Stimulated activated naive CD4-positive, alpha-beta T cell treated with Interleukin-2 at 50 U/mL for 16 hours (primary cell): Measurements from ENCODE around the gene IL17B.

Source experiments
- DNase-seq: peaks from one replicate; lab custom pipeline; 2025; lab: John Stamatoyannopoulos, UW

Gene IL17B

GRCh38 chr5:149379177-149379761 lies at the start of gene IL17B:
Gene IL17B, minus strand, starts transcription at chr5:149379292. Its CDS starts 67 bp downstream, at chr5:149379225.
- no peak for DNase-seq

GRCh38 chr5:149428032-149428431 lies 48.9 kb upstream of the IL17B start:
- DNase-seq: no peak

- no peak for DNase-seq
These were observed 48.3 kb upstream of the IL17B start for GRCh38 chr5:149427374-149427773.

DNA sequence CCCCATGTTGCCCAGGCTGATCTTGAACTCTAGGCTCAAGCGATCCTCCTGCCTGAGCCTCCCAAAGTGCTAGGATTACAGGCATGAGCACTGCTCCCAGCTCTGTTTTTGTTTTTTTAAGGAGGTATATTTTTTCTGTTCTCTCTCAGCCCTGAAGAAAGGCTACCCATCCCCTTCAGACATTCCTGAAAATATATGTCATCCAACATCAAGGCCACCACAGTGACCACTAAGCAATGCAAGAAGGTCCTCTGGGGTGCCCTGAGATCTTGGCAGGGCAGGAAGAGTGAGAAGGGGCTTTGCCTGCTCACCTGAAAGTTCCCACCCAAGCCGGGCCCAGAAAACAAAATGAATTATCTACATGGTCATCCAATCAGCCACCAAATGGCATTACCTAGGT lies 47.8 kb upstream of the IL17B start:
- DNase-seq: no peak

GRCh38 chr5:149425729-149426128 lies 46.6 kb upstream of the IL17B start:
- no peak for DNase-seq

- no peak for DNase-seq
These were observed 45.6 kb upstream of the IL17B start for GRCh38 chr5:149424371-149425315.

DNA sequence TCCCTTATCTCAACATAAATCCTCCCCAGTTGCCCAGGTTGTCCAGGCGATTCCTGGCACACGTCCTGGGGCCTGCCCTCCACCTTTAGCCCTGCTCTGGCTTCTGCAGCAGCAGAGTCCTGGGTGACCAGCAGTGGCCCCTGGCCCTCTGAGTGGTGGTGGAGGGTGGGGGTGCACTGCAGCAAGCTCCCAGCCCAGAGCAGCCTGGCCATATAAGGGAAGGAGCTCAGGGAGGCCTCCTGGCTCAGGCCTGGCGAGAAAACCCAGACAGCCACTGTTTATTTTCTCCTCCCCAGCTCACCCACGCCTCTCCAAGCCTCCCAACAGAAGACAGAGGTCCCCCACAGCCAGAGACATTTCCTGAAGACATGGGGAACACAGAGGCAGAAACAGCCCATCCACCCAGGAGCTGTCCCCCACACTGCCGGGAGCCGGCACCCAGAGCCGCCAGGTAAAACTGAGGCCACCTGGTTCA lies 44.7 kb upstream of the IL17B start:
- DNase-seq: no peak

DNA sequence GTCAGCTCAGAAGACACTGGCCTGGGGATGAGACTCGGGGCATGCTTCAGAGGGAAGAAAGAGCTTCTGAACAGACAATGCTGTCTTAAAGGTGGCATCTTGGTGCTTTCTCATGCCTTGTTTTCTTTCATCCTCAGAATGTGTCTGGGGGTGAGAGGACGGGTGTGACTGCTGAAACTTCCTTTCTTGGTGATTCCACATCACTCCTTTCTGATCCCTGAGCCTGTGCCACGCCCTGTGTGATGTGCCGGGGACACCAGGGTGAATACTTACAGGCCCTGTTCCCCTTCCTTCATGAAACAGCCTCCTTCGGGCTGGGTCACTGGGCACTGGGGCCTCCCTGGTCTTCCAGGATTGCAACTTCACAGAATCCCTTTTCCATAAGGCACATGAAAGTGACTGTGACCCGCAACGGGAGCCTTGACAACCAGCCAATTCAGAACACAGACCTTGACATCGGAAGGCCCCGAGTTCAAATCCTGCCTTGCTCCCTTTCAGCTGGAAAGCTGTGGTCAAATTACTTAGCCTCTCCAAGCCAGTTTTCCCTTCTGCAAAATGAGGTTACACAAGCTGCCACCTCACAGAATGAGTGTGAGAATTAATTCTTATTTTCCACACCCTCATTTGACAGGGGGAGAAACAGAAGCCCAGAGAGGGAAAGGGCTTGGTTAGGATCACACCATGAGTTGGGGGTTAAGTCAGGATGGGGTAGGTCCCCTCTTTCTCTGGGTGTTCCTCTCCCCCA lies 44.1 kb upstream of the IL17B start:
- no peak for DNase-seq

- no peak for DNase-seq
These were observed 43.4 kb upstream of the IL17B start for GRCh38 chr5:149422366-149423048.

DNA sequence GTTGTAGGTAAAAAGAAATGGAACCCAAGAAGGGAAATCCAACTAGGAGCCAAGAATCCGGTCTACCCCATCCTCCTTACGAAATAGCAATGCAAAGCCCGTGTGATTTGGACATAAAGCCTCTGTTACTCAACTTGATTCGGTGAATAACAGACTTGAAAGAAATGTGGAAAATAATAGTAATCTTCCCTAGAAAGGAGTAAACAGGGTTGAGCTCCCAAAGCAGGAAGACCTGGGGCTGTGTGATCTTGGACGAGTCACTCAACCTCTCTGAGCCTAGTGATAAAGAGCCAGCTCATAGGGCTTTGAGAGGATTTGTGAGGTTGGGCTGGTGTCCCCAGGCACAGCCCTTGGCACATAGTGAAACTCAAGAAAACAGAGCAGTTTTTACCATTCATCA lies 42.7 kb upstream of the IL17B start:
- no peak for DNase-seq

DNA sequence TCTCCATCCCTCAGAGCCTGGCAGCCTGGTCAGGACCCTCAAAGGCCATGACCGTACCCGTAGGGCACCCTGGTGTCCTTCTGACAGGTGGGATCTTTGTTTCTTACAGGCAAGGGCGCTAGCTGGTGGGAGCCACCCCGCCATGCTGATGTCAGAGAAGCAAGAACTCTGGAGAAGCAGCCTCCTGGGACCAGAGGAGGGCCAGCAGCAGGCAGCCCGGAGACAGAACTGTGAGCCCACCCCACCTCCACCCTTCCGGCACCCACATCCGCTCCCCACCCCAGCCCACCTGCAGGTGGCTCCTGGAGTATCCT lies 42.2 kb upstream of the IL17B start:
- DNase-seq: no peak

GRCh38 chr5:149420545-149421371 lies 41.7 kb upstream of the IL17B start:
- no peak for DNase-seq

DNA sequence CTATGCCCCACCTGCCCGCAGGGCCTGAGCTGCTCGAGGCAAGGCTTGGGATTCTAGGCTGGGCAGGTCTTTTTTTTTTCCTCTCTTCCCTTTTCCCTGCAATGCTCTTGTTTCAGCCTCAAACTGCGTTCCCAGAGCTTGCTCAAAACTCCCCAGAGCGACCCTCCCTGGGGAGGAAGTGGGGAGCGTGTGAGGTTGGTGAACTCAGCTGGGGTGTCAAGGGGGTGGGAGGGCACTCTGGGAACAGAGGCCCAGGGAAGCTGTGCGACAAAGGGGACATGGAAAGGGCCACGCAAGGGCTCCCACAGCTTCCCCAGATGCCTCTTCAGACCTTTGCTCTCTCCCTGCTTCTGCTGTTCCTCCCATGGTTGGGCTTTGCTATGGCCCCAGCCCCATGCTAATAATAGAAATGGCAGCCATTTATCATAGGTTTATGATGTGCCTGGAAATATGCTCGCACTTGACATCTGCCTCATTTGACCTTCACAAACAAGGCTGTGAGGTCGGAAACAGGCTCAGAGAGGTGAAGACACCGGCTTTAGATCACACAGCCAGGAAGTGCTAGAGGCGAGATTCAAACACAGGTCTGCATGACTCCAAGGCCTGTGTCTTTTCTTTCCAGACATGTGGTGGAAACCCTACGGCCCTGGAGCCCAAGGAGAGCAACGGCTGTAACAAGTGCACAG lies 40.9 kb upstream of the IL17B start:
- DNase-seq: no peak

GRCh38 chr5:149419532-149419858 lies 40.4 kb upstream of the IL17B start:
- no peak for DNase-seq

- no peak for DNase-seq
These were observed 39.9 kb upstream of the IL17B start for GRCh38 chr5:149418910-149419531.

DNA sequence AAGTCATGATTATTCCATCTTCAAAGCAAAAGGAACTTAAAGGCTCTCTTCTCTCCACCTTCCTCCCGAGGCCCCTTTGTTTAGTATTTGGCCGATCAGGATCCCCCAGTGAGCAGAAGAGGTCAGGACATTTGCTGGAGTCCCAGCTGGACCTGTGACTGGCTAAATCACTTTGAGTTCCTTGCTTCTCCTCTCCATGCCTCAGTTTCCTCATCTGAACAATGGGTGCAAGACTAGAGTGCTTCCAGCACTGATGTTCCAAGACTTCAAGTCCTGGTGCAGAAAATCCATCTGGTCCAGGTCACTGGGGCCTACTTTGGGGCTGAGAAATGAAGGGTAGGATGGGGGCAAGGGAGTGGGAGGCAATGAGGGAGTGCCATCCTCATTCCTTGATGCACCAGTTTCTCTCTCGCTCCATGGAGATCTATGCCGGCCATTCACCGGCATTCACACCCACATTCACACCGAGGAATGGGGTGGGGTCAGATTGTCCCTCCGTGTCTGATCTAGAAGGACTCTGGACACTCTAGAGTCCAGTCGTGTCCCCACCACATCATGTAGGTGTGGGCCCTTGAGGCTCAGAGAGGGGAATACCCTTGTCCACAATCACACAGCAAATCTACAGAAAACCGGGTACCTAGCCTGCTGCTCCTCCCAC lies 38.7 kb upstream of the IL17B start:
- no peak for DNase-seq

- DNase-seq: no peak
These were observed 38.1 kb upstream of the IL17B start for GRCh38 chr5:149416987-149417710.

DNA sequence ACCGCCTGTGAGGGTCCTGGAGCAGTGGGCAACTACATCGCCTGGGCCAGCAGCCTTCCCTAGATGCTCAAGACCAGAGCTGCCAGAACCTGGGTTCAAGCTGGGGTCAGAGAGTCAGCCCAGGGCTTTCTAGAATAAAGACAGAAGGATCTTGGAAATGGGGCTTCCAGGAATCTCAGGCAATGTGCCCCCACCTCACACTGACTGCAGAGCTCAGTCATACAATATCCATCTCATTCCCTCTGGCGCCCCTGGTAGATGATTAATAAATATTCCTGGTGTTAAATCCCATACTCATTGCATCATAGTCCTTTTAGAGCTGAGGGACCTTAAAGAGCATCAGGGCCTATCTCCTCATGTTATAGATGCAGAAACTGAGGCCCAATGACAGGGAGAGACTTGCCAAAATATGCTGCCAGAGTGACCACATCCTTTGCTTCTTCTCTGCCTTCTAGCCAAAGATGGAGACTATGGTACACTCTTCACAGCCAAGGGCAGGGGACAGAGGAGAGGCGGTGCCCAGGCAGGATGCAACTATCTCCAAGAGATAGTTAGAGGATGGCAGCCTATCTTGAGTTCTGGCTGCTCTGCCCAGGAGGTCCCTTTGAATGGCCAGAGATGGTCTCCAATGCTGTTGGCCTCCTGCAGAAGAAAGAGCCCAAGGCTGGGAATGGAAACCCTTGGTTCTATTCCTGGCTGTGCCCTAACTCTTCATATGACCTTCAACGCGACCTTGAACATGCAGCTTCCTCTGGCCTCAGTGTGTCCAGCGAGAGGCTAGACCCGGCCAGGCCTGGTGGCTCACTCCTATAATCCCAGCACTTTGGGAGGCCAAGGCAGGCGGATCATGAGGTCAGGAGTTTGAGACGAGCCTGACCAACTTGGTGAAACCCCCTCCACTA lies 36.2 kb upstream of the IL17B start:
- no peak for DNase-seq
